Stimulated activated CD8-positive, alpha-beta memory T cell treated with anti-CD3 and anti-CD28 coated beads, Interleukin-12 subunit alpha, Interleukin-12 subunit beta, amount 100 ng/mL, for 24 hours (primary cell): Measurements from ENCODE around the gene C2CD2.
"Not testable (repeated sequence)": the region's sequence is repeated elsewhere in the genome, so short reads cannot be mapped to it uniquely, and the experiment has no call there.

Source experiments
- DNase-seq: peaks from one replicate; pipeline ENCODE4 v3.0.0-alpha.2; 2020; ENCODE audit errors: extremely low read depth

C2CD2 gene

DNA sequence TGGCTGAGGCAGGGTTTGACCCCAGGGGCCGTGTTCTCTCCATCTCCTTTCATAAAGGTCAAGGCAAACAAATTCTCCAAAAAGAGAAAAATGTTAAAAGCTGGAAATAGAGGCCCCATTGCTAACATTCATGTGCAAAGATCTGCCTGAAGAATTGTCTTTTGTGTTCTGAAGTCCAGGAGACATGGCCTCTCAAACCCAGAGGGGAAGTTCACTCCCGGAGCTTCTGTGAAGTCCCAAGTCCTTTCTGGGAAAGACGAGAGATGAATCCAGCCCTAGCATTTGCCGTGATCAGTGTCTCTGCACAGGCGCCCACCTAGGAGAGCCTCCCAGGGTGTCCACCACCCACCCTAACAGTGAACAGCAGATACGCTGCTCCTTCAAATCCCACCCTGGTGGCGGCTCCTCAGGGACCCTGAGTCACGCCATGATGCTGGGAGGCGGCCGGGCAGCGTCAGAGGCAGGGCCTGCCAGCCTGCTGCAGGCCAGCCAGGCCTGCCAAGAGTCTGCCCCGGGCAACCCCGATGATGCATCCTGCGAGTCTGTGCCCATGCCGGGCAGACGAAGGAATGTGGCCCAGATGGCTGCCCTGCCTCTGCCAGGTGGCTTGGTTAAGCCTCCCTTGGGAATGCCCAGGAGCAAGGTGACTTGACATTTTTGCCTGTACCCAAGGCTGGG lies 5.2 kb upstream of the C2CD2 start:
- no peak for DNase-seq

DNA sequence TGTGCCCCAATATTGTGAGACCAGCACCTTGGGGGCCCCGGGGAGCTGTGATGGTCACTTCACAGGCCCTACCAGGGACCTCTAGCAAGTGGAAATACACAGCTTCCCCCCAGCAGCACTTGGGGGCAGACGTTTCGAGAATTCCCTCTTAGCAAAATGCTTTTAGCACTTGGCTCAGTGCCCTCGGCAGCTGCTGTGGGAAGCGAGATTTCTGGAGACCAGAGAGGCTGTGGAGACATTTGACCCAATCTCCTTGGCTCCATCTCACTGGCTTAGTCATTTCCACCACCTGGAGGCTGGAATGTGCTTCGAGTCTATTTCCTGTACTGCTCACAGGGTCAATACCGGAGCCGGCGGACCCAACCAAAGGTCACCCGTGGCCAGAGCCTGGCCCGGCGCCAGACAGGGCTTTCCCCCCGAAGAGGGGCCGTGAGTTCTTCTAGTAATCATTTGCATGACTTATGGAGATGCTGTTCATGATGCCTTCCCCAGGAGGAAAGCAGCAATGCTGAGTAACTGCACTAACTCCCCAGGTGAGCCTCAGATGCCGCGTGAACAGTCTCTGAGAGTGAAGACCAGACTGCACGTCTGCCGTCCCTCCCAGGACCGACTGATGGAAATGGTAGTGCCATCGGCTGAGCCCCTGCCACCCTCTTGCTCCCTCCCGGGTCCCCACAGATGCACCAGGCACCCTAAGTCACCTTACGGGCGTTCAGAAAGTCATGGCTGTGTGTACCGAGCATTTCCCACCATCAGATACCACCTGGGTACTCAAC lies 4.4 kb upstream of the C2CD2 start:
- no peak for DNase-seq

DNA sequence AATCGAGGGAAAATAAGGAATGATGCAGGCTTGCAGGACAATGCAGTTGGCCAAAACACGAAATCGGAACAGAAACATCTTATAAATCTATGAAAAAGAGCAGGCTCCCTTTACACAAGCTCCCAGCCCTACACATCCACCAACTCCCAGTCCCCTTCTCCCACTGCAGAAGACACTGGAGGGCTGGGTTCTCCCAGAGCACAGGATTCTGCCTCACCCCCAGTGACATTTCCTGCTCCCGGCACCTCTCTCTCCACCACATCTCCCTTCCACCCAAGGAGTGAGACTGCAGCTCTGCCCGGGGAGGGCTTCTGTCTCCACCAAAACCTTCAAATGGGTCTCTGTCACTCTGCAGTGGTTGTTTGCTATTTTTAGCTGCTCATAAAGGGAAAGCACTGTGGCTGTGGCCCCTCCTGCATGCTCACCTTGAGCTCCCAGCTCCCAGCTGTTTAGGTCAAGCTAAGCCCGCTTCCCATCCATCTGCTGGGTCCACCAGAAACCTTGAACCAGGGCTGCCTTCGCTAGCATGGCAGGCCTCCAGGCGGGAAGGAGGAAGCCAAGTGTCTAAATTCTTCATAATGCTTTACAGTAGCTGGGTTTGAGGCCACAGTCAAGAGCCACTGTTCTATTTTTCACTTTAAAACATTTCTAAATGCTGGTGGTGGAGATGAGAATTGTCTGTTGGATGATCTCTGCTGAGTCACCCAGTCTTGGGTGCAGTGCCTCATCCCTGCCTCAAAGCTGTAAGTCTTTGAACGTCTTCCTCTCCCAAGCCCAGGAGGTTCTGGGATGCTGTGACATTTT lies 3.3 kb upstream of the C2CD2 start:
- DNase-seq: no peak

DNA sequence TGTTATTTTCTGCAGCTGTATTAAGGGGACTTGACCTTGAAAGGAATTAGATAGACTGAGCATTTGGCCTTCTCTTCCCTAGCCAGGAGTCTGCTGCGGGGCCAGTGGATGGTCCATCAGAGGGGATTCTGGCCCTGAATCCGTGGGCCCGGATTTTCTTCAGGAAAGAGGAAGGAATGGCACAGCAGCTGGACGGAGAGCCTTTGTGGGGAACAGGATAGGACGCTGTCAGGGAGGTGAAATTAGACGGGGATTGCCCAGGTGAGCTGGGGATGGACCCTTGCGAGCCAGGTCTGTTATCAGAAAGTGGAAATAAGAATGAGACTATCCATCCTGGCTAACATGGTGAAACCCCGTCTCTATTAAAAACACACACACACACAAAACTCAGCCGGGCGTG lies 1.7 kb upstream of the C2CD2 start:
- DNase-seq: no peak

DNA sequence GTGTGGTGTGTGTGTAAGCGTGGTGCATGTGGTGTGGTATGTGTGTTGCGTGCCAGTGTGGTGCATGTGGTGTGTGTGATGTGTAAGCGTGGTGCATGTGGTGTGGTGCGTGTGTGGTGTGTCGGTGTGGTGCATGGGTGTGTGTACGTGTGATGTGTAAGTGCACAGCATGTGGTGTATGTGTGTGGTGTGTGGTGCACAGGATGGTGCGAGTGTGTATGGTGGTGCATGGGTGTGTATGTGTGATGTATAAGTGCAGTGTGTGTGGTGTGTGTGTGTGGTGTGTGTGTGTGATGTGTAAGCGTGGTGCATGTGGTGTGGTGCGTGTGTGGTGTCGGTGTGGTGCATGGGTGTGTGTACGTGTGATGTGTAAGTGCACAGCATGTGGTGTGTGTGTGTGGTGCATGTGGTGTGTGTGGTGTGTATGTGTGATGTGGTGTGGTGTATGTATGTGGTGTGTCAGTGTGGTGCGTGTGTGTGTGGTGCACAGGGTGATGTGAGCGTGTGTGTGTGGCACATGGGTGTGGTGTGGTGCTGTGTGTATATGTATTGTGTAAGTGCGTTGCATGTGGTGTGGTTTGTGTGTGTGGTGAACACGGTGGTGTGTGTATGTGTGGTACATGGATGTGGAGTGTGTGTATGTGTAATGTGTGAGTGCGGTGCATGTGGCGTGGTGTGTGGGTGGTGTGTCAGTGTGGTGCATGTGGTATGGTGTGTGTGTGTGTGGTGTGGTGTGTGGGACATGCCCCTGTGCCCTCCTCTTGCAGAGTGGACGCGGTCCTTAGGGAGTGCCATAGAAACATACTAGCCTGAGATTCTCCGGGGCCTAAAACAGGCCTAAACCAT lies 1.1 kb upstream of the C2CD2 start:
- no peak for DNase-seq

DNA sequence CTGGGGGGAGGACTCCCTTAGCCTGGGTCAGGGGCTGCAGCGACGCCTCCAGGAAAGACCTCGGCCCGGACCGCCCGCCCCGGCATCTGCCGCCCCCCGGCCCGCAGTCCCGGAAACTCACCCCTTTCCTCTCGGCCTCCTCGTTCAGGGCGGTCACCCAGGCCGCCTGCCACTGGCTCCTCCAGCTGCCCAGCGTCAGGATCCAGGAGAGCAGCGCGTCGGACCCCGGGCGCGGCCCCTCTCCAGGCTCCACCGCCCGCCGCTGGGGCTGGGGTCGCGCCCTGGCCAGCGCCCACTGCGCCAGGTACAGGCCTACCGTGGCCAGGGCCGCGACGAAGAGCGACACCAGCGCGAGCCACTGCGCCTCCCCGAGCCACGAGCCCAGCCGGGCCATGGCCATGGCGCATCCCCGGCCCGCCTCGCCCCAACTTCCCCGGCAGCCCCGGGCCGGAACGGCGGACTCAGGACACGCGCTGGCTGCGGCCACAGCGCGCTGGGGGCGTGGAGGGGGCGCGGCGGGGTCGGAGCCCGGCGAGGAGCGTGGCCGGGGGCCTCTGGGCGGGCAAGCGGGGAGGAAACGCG lies 478 bp downstream of the C2CD2 start:
- DNase-seq: no peak

DNA sequence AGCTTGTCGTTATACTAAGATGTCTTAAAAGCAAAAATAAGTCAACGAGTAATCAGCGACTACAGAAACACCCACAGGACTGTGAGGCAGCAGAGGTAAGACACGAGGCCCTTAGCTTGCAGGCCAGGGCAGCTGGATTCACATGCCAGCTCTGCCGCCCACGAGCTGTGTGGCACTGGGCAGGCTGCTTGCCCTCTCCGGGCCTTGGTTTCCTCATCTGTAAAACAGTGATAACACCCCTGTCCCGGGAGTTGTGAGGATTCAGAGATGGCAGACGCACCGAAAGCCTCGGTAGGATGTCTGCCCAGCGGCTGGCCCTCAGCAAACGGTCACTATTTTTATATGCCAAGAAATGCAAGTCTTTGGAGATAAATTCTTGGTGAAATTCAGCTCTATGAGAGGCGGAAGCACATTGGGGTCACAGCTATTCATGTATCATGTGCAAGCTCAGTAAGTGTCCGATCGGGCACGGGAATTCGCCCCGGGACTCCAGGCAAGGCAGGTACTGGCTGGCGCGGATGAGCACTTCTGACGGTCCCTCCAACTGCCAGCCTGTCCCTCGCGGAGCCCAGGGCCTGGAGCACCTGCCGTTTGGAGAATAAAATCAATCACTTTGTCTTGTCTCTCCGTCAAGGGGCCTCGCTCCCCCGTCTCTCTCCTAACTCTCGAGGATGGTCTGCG lies 1.1 kb downstream of the C2CD2 start:
- no peak for DNase-seq

DNA sequence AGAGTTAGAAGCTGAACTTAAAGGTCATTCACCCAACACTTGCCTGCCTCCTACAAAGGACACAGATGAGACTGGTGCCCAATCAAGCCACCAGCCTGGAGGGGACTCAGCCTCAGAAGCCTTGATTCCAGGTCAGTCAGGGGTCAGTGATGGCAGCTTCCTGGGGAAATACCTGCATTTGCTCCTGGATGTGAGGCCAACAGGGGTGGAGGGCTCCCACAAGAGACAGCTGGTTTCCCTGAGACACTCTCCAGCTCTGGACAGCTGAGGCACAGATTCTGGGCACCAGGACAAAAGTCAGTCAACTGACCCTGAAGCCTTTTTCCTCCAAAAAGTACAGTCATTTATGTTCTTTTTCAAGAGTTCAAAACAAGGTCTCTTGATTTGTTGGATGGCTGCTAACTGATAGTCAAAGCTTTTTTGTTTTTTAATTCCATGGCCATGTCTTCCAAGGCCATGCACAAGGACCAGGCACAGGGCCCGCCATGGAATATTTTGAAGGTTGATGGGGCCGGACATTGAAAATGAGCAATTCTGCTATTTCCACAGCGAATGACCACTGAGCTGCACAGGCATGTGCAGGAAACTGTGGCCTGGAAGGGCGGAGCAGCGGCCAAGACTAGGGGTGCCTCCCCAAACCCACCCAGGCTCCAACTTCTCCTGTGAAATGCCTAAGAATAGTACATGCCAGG lies 1.8 kb downstream of the C2CD2 start:
- DNase-seq: no peak

DNA sequence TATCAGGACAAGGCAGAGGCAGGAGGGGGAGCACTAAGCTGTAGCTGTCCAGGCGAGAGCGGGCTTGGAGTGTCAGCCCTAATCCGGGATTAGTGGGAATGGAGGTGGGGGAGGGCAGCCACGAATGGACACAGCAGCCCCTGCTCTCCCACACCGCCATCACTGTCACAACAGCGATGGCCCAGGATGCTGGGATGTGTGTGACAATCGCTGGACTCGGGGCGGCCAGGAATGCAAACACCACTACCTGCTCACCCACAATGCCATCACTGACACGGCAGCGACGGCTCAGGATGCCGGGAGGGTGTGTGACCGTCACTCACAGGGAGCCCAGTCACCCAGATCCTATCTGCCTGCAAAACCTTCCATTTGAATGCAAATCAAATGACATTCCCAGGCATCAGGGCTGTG lies 2.9 kb downstream of the C2CD2 start:
- DNase-seq: no peak

DNA sequence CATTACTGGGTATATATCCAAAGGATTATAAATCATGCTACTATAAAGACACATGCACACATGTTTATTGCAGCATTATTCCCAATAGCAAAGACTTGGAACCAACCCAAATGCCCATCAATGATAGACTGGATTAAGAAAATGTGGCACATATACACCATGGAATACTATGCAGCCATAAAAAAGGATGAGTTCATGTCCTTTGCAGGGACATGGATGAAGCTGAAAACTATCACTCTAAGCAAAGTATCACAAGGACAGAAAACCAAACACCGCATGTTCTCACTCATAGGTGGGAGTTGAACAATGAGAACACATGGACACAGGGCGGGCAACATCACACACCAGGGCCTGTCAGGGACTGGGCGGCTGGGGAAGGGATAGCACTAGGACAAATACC lies 4.2 kb downstream of the C2CD2 start:
- not testable (repeated sequence) for DNase-seq

DNA sequence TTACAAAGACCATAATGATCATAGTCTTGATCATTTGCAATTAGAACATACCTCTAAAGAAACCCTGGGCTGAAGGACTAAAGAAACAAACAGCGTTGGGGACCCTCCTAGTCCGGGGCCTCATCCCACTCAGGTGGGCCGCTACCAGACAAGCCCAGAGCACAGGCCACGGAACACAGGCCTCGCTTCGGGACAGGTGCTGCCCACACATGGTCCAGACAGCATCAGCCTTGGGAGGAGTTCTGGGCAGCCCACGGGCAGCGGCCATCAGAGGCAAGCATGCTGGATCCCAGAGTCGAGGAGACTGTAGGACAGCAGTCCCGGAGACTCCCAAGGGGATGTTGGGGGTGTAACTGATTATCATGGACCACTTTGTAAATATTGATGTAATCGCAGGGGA lies 4.9 kb downstream of the C2CD2 start:
- DNase-seq: no peak

DNA sequence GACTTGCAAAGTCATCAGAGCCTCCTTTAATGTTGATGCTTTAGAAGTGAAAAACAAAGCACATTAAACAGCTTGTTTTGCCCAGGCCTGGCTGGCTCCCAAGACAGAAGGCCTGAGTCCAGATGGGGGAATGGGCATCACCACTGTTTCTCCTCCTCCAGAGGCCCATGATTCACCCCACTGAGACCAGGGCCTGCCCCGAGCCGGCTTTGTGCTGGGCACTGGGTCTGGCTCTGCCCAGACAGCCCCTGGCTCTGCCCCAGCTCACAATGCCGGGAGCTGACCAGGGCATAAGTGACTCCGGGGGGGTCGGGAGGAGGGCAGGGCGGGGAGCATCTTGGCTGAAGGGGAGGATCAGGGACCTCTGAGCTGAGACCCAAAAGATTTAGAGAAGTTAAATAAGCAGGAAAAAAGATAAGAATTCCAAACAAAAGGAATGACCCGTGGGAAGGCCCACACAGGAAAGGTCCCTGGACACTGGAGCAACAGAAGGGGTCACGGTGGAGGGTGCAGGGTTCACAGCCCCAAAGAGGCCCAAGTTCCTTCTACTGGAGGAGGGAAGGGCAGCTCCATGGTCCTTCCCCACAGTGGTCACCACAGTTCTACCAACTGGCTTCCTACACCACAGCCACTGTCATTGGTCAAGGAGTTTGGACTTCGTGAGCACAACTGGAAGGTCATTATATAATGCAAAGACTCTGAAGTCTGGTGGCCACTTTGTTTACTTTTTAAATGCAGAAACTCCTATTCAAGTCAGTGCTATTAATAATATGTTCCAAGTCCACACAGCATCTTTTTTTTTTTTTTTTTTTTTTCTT lies 5.5 kb downstream of the C2CD2 start:
- DNase-seq: no peak

DNA sequence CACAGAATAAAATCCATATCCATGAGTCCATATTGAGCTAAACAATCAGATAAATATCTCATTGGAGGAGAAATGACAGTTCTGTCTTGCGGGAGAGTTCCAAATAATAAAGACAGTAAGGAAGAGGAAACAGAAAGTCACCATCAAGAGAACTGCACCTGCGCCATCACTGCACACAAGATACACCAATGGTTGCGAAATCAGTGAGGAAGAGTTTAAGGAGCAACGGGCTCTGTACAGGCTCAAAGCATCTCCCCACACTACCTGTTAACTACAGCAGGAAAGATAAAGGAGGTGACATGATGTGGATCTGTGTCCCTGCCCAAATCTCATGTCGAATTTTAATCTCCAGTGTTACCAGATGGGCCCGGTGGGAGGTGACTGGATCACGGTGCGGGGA lies 7.8 kb downstream of the C2CD2 start:
- no peak for DNase-seq

DNA sequence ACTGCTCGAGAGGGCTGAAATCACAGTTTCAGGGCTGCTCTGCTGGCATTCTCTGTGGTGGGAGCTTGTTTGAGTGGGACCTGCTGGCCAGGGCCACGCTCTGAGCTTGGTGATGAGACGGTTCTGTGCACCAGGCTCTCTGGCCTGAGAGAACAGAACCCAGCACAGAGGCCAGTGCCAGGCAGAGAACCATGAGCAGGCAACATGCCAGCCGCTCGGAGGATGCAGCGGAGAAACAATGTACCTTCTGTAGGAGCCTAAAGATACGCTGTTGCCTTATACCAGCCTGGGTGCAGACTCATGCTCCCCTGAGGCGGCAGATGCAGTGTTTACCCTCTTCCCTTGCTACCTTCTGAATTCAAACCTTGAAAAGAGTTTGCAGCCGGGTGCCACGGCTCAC lies 10.0 kb downstream of the C2CD2 start:
- DNase-seq: no peak

DNA sequence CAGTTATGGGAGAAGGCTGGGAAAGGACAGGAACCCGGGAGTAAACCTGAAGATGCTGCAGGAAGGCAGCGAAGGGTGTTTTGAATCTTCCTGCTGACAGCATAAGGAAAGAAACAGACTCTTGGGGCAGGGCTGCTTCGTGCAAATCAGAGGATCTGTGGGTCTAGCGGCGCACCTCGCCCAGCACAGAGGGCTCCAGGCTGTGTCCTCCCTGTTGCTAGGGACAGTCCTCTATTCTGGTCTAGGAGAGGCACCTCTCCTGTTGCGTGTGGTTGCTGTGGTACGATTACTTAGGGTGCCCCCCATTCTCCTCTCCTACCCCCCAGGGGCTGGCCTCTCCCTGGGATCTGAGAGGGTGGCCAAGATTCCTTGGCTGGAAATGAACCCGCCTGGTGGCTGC lies 11.4 kb downstream of the C2CD2 start:
- no peak for DNase-seq

DNA sequence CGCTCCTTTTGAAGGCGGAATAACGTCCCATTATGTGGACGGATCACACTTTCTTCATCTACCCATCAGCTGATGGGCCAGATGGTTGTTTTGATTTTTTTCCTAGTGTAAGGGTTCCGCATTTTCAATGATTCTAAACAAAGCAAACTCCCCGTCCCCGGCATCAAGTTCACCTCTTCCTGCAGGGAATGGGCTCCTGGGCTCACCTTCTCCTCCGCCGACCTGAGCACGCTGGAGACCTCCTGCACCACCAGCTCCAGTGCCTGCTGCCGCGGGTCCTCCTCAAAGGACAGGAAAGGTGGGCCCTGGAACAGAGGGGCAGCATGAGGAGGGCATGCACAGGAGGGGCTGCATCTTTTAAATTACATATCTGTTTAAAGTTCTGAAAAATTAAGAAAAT lies 11.9 kb downstream of the C2CD2 start:
- DNase-seq: no peak

DNA sequence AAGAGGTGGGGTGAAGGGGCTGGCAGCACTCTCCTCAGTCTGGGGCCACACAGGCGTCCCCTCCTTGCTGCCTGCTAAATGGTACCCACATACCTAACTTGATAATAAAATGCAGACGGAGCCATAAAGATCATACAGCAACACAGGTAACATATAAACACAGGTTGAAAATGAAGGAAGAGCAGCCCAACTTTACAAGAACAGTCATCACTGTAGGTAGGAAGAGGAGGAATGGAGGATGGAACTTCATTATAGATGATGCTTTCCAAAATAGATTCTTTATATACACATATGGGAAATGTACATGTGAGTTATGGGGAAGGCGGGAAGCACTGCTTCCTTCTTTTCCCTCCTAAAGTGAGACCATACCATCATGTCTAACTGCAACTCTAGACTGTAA lies 13.4 kb downstream of the C2CD2 start:
- DNase-seq: no peak

DNA sequence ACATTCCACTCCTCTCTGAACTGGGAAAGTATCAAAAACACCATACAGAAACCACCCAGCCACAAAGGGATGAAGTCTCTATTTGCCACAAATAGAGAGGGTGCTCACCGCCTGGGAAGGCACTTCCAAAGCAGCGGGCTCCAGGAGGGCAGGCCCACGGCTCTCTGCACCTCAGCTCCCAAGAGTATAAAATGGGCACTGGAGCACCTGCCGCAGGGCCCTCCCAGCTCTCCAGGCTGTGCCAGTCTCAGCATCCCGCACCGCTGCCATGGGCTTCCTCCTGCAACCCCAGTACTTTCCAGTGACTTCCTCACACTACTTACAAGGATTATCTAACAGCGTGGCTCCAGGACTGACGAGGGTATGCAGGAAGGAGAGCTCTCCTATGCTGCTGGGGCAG lies 14.4 kb downstream of the C2CD2 start:
- DNase-seq: no peak

DNA sequence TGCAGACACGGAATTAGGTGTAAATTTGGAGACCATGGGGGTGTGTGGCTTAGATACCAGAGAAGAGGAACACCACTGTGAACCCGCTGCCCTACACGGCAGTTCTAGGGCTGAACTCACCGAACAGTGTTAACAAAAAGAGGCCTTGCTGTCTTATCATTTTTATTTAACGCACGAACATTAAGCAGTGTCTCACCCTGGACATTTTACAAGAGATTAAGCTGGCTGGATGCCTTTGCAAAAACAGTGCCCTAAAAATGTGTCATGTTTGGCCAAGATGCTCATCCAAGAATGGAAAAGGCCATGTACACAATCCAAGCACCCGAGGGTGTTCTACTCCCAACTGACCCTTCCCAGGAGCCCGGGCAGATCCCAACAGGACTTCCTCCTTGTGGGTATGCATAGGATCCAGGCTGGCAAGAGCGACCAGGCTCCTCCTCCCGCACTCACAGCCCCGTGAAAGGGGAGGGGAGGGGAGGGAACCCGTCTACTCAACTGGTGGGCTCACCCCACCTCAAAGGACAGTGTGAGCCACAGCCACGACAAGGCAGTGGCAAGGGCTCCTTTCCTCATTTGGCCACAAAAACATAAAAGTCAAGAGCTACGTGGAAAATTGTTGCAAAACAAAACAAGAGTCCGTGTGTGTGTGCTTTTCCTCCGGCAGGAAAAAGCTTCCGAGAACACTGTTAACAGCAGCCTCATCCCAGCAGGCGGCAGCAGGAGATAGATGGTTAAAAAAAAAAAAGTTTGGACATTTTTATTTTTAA lies 20.3 kb downstream of the C2CD2 start:
- DNase-seq: no peak
